Thyroid gland (tissue), 4 donors: Measurements from ENCODE around the gene ANKRD27. TPM values are rescaled to one million over a fixed set of nuclear protein-coding genes. Genes with fewer than 3 reads are reported as not detected.

Experiments
- DNase-seq, 2 donors: peaks; one replicate each; pipeline ENCODE4 v3.0.0-alpha.2; 2019
- H3K27ac ChIP-seq, 3 donors: fragments of 200-600 bp; sonication (generic); 1 replicate in 2 of 3; 2 replicates in 1 of 3; pipeline ENCODE4 v1.5.1; 2016 to 2019; ENCODE audit warnings: mild to moderate bottlenecking in 1 of 3, moderate library complexity in 1 of 3
- H3K27me3 ChIP-seq: fragments of 200-600 bp; sonication (generic); one replicate; pipeline ENCODE4 v1.5.1; 2019
- H3K36me3 ChIP-seq, 2 donors: fragments of 200-600 bp; sonication (generic); one replicate each; pipeline ENCODE4 v1.5.1; 2016 to 2019
- H3K4me1 ChIP-seq, 2 donors: fragments of 200-600 bp; sonication (generic); one replicate each; pipeline ENCODE4 v1.5.1; 2017 to 2019
- H3K4me3 ChIP-seq, 3 donors: fragments of 200-600 bp; sonication (generic); replicated peaks in 1 of 3; 1 replicate in 2 of 3; 2 replicates in 1 of 3; pipeline ENCODE4 v1.5.1; 2016; ENCODE audit warnings: mild to moderate bottlenecking in 1 of 3
- H3K9me3 ChIP-seq: fragments of 200-600 bp; sonication (generic); one replicate; pipeline ENCODE4 v1.5.1; 2017
- CTCF ChIP-seq, 6 experiments: fragments of 200-600 bp in 3 of 6; fragments of 450-650 bp in 3 of 6; sonication (generic) in 3 of 6; IDR thresholded peaks; one replicate each; pipeline ENCODE4 v1.5.1; 2016 to 2019; ENCODE audit warnings: antibody characterized with exemption in 6 of 6, mild to moderate bottlenecking in 2 of 6, inconsistent platforms in 1 of 6, moderate library complexity in 1 of 6
- POLR2A ChIP-seq, 2 donors: fragments of 450-650 bp; IDR thresholded peaks; one replicate each; pipeline ENCODE4 v1.6.1; 2017; ENCODE audit warnings: antibody characterized with exemption in 2 of 2, mild to moderate bottlenecking in 2 of 2, moderate library complexity in 1 of 2
- WGBS, 2 donors: methylation state at CpG; one replicate each; pipeline ENCODE4 v1.1.5; 2017; 5-methylcytosine and 5-hydroxymethylcytosine counted together
- intact Hi-C: fragments of 100-400 bp; cut with DNase I; formaldehyde crosslinking; loops from one replicate; pipeline ENCODE4 v1.15.1; 2023
- total RNA-seq, 4 donors: library from RNA; depleted of rRNA; stranded (reverse); fragments of >200 nt; gene quantifications; one replicate each; pipeline ENCODE4 v1.2.3, GENCODE V29; 2016

ANKRD27 gene
- total RNA-seq, 4 donors from 2014 or later = 29.7 to 64.8 (median 48.7) TPM

GRCh38 chr19:32611161-32611560 lies 63.8 kb downstream of the ANKRD27 start:
- Histone ChIP-seq H3K36me3 (peaks cover 34 to 49% of the 10 kb centered on the region in 2 donors), H3K27me3 (no peaks in the 10 kb centered on the region), H3K9me3 (no peaks in the 10 kb centered on the region), H3K27ac (no peak overlapping the region), H3K4me1 (no peaks in the 10 kb centered on the region), H3K4me3 (no peak overlapping the region)
- intact Hi-C loops = no loop called here
- 85 to 88% methylated on average over 5 of the region's 5 CpGs for WGBS, 2 donors
- TF ChIP-seq POLR2A (IDR thresholded peaks at IDR 0.05) (no peak), CTCF (IDR thresholded peaks at IDR 0.05) (no peak)
- DNase-seq = no peak

GRCh38 chr19:32607479-32607878 lies 67.5 kb downstream of the ANKRD27 start:
- WGBS, 2 donors = 96 to 99% methylated on average over 5 to 9 of the region's 20 CpGs
- no peaks in the 10 kb centered on the region for H3K4me1 ChIP-seq
- H3K27ac ChIP-seq = no peak overlapping the region
- no peaks in the 10 kb centered on the region for H3K9me3 ChIP-seq
- H3K4me3 ChIP-seq = no peak overlapping the region
- peaks cover 41 to 44% of the 10 kb centered on the region in 2 donors for H3K36me3 ChIP-seq
- intact Hi-C loops = no loop called here
- TF ChIP-seq POLR2A (IDR thresholded peaks at IDR 0.05) (no peak), CTCF (IDR thresholded peaks at IDR 0.05) (no peak)
- no peaks in the 10 kb centered on the region for H3K27me3 ChIP-seq
- no peak for DNase-seq

GRCh38 chr19:32606289-32606688 lies 68.7 kb downstream of the ANKRD27 start:
- no peaks in the 10 kb centered on the region for H3K4me1 ChIP-seq
- H3K4me3 ChIP-seq = no peak overlapping the region
- 82 to 89% methylated on average over 15 of the region's 15 CpGs for WGBS, 2 donors
- intact Hi-C loops = no loop called here
- no peak for DNase-seq
- TF ChIP-seq POLR2A (IDR thresholded peaks at IDR 0.05) (no peak), CTCF (IDR thresholded peaks at IDR 0.05) (no peak)
- no peaks in the 10 kb centered on the region for H3K9me3 ChIP-seq
- H3K36me3 ChIP-seq = peaks cover 41 to 44% of the 10 kb centered on the region in 2 donors
- H3K27me3 ChIP-seq = no peaks in the 10 kb centered on the region
- H3K27ac ChIP-seq = no peak overlapping the region

GRCh38 chr19:32605544-32605943 lies 69.4 kb downstream of the ANKRD27 start:
- H3K36me3 ChIP-seq = peaks cover 41 to 49% of the 10 kb centered on the region in 2 donors
- no peaks in the 10 kb centered on the region for H3K9me3 ChIP-seq
- DNase-seq = no peak
- H3K4me3 ChIP-seq = no peak overlapping the region
- intact Hi-C loops = no loop called here
- no peak for TF ChIP-seq POLR2A (IDR thresholded peaks at IDR 0.05)
- TF ChIP-seq CTCF (IDR thresholded peaks at IDR 0.05) = no peak
- 84 to 88% methylated on average over 9 to 21 of the region's 21 CpGs for WGBS, 2 donors
- H3K4me1 ChIP-seq = no peaks in the 10 kb centered on the region
- H3K27me3 ChIP-seq = no peaks in the 10 kb centered on the region
- no peak overlapping the region for H3K27ac ChIP-seq

- DNase-seq = no peak
- WGBS, 2 donors = 94% methylated on average over 11 to 14 of the region's 14 CpGs
- H3K36me3 ChIP-seq = peaks cover 42 to 53% of the 10 kb centered on the region in 2 donors
Measured at GRCh38 chr19:32603961-32604360, 71.0 kb downstream of the ANKRD27 start.

More at GRCh38 chr19:32603961-32604360, 71.0 kb downstream of the ANKRD27 start:
- intact Hi-C loops = no loop called here
- H3K4me1 ChIP-seq = no peaks in the 10 kb centered on the region
- H3K9me3 ChIP-seq = no peaks in the 10 kb centered on the region
- H3K27ac ChIP-seq = no peak overlapping the region
- TF ChIP-seq CTCF (IDR thresholded peaks at IDR 0.05) (no peak), POLR2A (IDR thresholded peaks at IDR 0.05) (no peak)
- no peak overlapping the region for H3K4me3 ChIP-seq
- no peaks in the 10 kb centered on the region for H3K27me3 ChIP-seq
